Mesenchymal stem cell (in vitro differentiated cells and primary cell): ENCODE results near the gene OLFML3.
"Not testable (repeated sequence)": the region's sequence is repeated elsewhere in the genome, so short reads cannot be mapped to it uniquely, and the experiment has no call there.

Source experiments
- DNase-seq: peaks from one replicate; pipeline ENCODE4 v3.0.0-alpha.2; 2013
- H2AFZ ChIP-seq: one replicate; pipeline ENCODE4 v1.6.1; 2013; ENCODE audit warnings: low read depth, mild to moderate bottlenecking, control low read depth, inconsistent platforms, low read length, moderate library complexity
- H2AK5ac ChIP-seq: 2 replicates; pipeline ENCODE4 v1.6.1; 2013; ENCODE audit warnings: low read length, moderate library complexity, mild to moderate bottlenecking, inconsistent platforms; ENCODE audit not compliant: severe bottlenecking
- H2BK120ac ChIP-seq: one replicate; pipeline ENCODE4 v1.6.1; 2013; ENCODE audit warnings: low read depth, mild to moderate bottlenecking, inconsistent platforms, low read length, moderate library complexity
- H2BK12ac ChIP-seq, 2 experiments: one replicate each; pipeline ENCODE4 v1.6.1; 2013; ENCODE audit warnings: inconsistent platforms in 2 of 2, low read length in 2 of 2, mild to moderate bottlenecking in 2 of 2, moderate library complexity in 2 of 2, control low read depth in 1 of 2
- H2BK15ac ChIP-seq: one replicate; pipeline ENCODE4 v1.6.1; 2013; ENCODE audit warnings: mild to moderate bottlenecking, low read depth, inconsistent platforms; ENCODE audit not compliant: poor library complexity, severe bottlenecking
- H2BK5ac ChIP-seq: 2 replicates; pipeline ENCODE4 v1.6.1; 2013; ENCODE audit warnings: low read depth, mild to moderate bottlenecking, low read length, control low read depth, inconsistent platforms; ENCODE audit not compliant: poor library complexity, severe bottlenecking
- H3K14ac ChIP-seq, 2 experiments: one replicate each; pipeline ENCODE4 v1.6.1; 2013; ENCODE audit warnings: inconsistent platforms in 2 of 2, low read length in 2 of 2, control low read depth in 1 of 2, mild to moderate bottlenecking in 1 of 2, moderate library complexity in 1 of 2
- H3K18ac ChIP-seq, 2 experiments: one replicate each; pipeline ENCODE4 v1.6.1; 2013; ENCODE audit warnings: inconsistent platforms in 2 of 2, low read length in 2 of 2, control low read depth in 1 of 2, low read depth in 1 of 2, mild to moderate bottlenecking in 1 of 2
- H3K23ac ChIP-seq, 2 experiments: one replicate each; pipeline ENCODE4 v1.6.1; 2013; ENCODE audit warnings: inconsistent platforms in 2 of 2, low read length in 2 of 2, mild to moderate bottlenecking in 2 of 2, moderate library complexity in 2 of 2, control low read depth in 1 of 2
- H3K27ac ChIP-seq: 2 replicates; pipeline ENCODE4 v1.5.1; 2013; ENCODE audit warnings: mild to moderate bottlenecking, moderate library complexity, low read length, control low read depth, inconsistent platforms; ENCODE audit not compliant: poor library complexity, severe bottlenecking
- H3K27me3 ChIP-seq, 2 experiments: 2 replicates each; pipeline versions ENCODE4 v1.6.1 to v1.7.0; 2013; ENCODE audit warnings: low read length in 2 of 2, mild to moderate bottlenecking in 2 of 2, moderate library complexity in 2 of 2, control low read depth in 1 of 2, inconsistent platforms in 1 of 2; ENCODE audit not compliant: control insufficient read depth in 1 of 2, insufficient read depth in 1 of 2
- H3K36me3 ChIP-seq, 2 experiments: 2 replicates each; pipeline versions ENCODE4 v1.6.1 to v1.7.0; 2013; ENCODE audit warnings: low read length in 2 of 2, control low read depth in 1 of 2, inconsistent platforms in 1 of 2, low read depth in 1 of 2, mild to moderate bottlenecking in 1 of 2; ENCODE audit not compliant: insufficient read depth in 2 of 2, control insufficient read depth in 1 of 2
- H3K4ac ChIP-seq, 2 experiments: one replicate each; pipeline ENCODE4 v1.6.1; 2013; ENCODE audit warnings: inconsistent platforms in 2 of 2, low read length in 2 of 2, mild to moderate bottlenecking in 2 of 2, moderate library complexity in 2 of 2, control low read depth in 1 of 2, low read depth in 1 of 2
- H3K4me1 ChIP-seq: 2 replicates; pipeline ENCODE4 v1.6.1; 2013; ENCODE audit warnings: low read depth, low read length, control low read depth; ENCODE audit not compliant: control insufficient read depth, insufficient read depth
- H3K4me2 ChIP-seq: 2 replicates; pipeline ENCODE4 v1.6.1; 2013; ENCODE audit warnings: low read length, mild to moderate bottlenecking, inconsistent platforms; ENCODE audit not compliant: poor library complexity, severe bottlenecking
- H3K4me3 ChIP-seq, 2 experiments: 2 replicates each; pipeline versions ENCODE4 v1.5.1 to v1.7.0; 2013; ENCODE audit warnings: low read length in 2 of 2, mild to moderate bottlenecking in 2 of 2, control low read depth in 1 of 2, low read depth in 1 of 2; ENCODE audit not compliant: insufficient read depth in 1 of 2
- H3K79me1 ChIP-seq: replicated peaks from 2 replicates; pipeline ENCODE4 v1.6.1; 2013; ENCODE audit warnings: mild to moderate bottlenecking, control low read depth, low read length, inconsistent platforms; ENCODE audit not compliant: poor library complexity, severe bottlenecking
- H3K9ac ChIP-seq: 2 replicates; pipeline ENCODE4 v1.7.0; 2013; ENCODE audit warnings: mild to moderate bottlenecking, low read length, moderate library complexity
- H3K9me3 ChIP-seq: 2 replicates; pipeline ENCODE4 v1.7.0; 2013; ENCODE audit warnings: mild to moderate bottlenecking, low read length; ENCODE audit not compliant: control insufficient read depth
- H4K8ac ChIP-seq: one replicate; pipeline ENCODE4 v1.6.1; 2013; ENCODE audit warnings: inconsistent platforms, mild to moderate bottlenecking, low read length, moderate library complexity
- H4K91ac ChIP-seq: one replicate; pipeline ENCODE4 v1.6.1; 2013; ENCODE audit warnings: mild to moderate bottlenecking, low read length, inconsistent platforms
- WGBS: methylation state at CpG from one replicate; pipeline ENCODE4 v1.1.7; 2013; ENCODE audit warnings: mixed read lengths; 5-methylcytosine and 5-hydroxymethylcytosine counted together

The OLFML3 gene

GRCh38 chr1:113946112-113946511 lies 33.2 kb upstream of the OLFML3 start:
- Histone ChIP-seq H3K4me2 (no peak overlapping the region), H3K4ac (no peak overlapping the region), H2AK5ac (no peak overlapping the region), H2AFZ (no peak overlapping the region), H2BK5ac (no peak overlapping the region), H3K18ac (no peak overlapping the region), H3K9me3 (no peaks in the 10 kb centered on the region), H3K27me3 (no peaks in the 10 kb centered on the region), H2BK12ac (no peak overlapping the region), H3K36me3 (peaks cover 9 to 27% of the 10 kb centered on the region in 2 experiments), H3K23ac (no peak overlapping the region), H4K91ac (no peak overlapping the region), H4K8ac (no peak overlapping the region), H3K14ac (no peak overlapping the region), H3K4me3 (no peak overlapping the region), H2BK120ac (no peak overlapping the region), H3K9ac (no peak overlapping the region), H3K27ac (no peak overlapping the region), H2BK15ac (no peak overlapping the region), H3K4me1 (no peaks in the 10 kb centered on the region), H3K79me1 (peaks cover 11% of the 10 kb centered on the region)
- 100% methylated on average over 1 of the region's 1 CpG for WGBS
- DNase-seq = no peak

- peak overlapping the region; percentile 36 for H3K9ac ChIP-seq
- peak overlapping the region in 1 of 2 experiments; percentile 71 for H3K18ac ChIP-seq
- no peaks in the 10 kb centered on the region for H3K4me1 ChIP-seq
- H3K4me2 ChIP-seq = no peak overlapping the region
- no peak overlapping the region for H4K8ac ChIP-seq
- no peak overlapping the region for H3K14ac ChIP-seq
- no peak overlapping the region for H2BK120ac ChIP-seq
- H3K27ac ChIP-seq = no peak overlapping the region
- H3K4ac ChIP-seq = no peak overlapping the region
- H3K27me3 ChIP-seq = no peaks in the 10 kb centered on the region
- DNase-seq = peak; percentile 29
- no peak overlapping the region for H2BK15ac ChIP-seq
- WGBS = 46% methylated on average over 2 of the region's 3 CpGs
- no peak overlapping the region for H4K91ac ChIP-seq
- peaks cover 7 to 23% of the 10 kb centered on the region in 2 experiments for H3K36me3 ChIP-seq
- no peak overlapping the region for H2BK5ac ChIP-seq
- no peak overlapping the region for H2AFZ ChIP-seq
- no peak overlapping the region for H3K4me3 ChIP-seq
- no peak overlapping the region for H2AK5ac ChIP-seq
- H3K79me1 ChIP-seq = peaks cover 10% of the 10 kb centered on the region
- H3K23ac ChIP-seq = no peak overlapping the region
- H3K9me3 ChIP-seq = no peaks in the 10 kb centered on the region
- no peak overlapping the region for H2BK12ac ChIP-seq
Measured at GRCh38 chr1:113946678-113947387, 32.4 kb upstream of the OLFML3 start.

- Histone ChIP-seq H3K4me1 (no peaks in the 10 kb centered on the region), H2AK5ac (no peak overlapping the region), H3K4ac (no peak overlapping the region), H3K4me3 (no peak overlapping the region), H3K18ac (no peak overlapping the region), H3K79me1 (peaks cover 10% of the 10 kb centered on the region), H3K4me2 (no peak overlapping the region), H4K91ac (no peak overlapping the region), H3K27me3 (no peaks in the 10 kb centered on the region), H2BK120ac (no peak overlapping the region), H2BK12ac (no peak overlapping the region), H4K8ac (no peak overlapping the region), H3K14ac (no peak overlapping the region), H2BK15ac (no peak overlapping the region), H3K9ac (peak overlapping the region; percentile 36), H3K36me3 (peaks cover 4 to 16% of the 10 kb centered on the region in 2 experiments), H2AFZ (no peak overlapping the region), H3K23ac (no peak overlapping the region), H3K9me3 (no peaks in the 10 kb centered on the region), H2BK5ac (no peak overlapping the region), H3K27ac (no peak overlapping the region)
- DNase-seq = peak; percentile 29
- WGBS = 30% methylated on average over 1 of the region's 3 CpGs
Measured at GRCh38 chr1:113947388-113948107, 31.7 kb upstream of the OLFML3 start.

GRCh38 chr1:113948151-113948550 lies 31.1 kb upstream of the OLFML3 start:
- not testable (repeated sequence) for H3K27ac ChIP-seq

More at GRCh38 chr1:113948151-113948550, 31.1 kb upstream of the OLFML3 start:
- not testable (repeated sequence) for H3K4ac ChIP-seq, H3K4me2 ChIP-seq, H3K27me3 ChIP-seq, H2BK120ac ChIP-seq, H4K91ac ChIP-seq, H2AK5ac ChIP-seq, H3K23ac ChIP-seq, DNase-seq, H4K8ac ChIP-seq, H3K18ac ChIP-seq, H3K4me1 ChIP-seq, H2BK5ac ChIP-seq, H2BK12ac ChIP-seq, H2AFZ ChIP-seq, H2BK15ac ChIP-seq, H3K14ac ChIP-seq, H3K4me3 ChIP-seq, H3K9me3 ChIP-seq
- Histone ChIP-seq H3K36me3 (peaks cover 4 to 13% of the 10 kb centered on the region in 2 experiments), H3K79me1 (peaks cover 10% of the 10 kb centered on the region), H3K9ac (peak overlapping the region; percentile 36)
- 95% methylated on average over 4 of the region's 4 CpGs for WGBS
